CD4-positive, alpha-beta T cell treated with Interleukin-10 for 1 hour (primary cell): ENCODE measurements around the gene ACY1.
"Not testable (repeated sequence)": the region's sequence is repeated elsewhere in the genome, so short reads cannot be mapped to it uniquely, and the experiment has no call there.

Experiments used
- DNase-seq: peaks from one replicate; pipeline ENCODE4 v3.0.0-alpha.2; 2020

ACY1 gene

DNA sequence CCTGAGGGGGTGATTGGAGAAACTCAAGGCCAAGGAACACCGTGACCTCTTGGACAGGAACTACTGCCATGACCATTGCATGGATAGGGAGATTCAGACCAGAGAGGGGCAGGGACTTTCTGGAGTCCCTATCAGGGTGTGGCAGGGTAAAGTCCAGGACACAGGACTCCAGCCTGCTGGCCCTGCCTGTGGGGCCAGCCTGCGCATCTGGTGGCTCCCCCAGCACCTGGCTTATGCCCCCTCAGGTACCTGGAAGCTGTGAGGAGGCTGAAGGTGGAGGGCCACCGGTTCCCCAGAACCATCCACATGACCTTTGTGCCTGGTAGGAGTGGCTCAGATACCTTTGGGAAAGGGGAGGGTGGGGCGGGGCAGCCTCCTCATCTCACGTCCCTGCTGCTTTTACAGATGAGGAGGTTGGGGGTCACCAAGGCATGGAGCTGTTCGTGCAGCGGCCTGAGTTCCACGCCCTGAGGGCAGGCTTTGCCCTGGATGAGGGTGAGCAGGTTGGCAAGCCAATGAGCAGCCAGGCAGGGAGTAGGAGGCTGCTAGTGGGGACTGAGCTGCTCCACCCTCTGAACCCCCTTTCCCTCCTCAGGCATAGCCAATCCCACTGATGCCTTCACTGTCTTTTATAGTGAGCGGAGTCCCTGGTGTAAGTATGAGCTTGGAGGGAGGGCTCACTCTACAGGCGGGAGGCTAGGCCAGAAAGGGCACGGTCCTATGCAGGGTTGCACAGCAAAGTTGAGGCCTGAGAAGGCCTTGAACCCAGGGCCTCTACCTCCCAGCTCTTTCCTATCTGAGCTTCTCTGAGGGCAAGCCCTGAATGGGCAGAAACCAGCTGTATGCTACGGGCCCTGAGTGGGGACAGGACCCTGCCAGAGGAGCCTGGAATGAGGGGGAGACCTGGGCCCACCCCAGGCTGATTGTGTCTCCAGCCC is 2.9 kb downstream of the ACY1 start:
- DNase-seq: no peak

DNA sequence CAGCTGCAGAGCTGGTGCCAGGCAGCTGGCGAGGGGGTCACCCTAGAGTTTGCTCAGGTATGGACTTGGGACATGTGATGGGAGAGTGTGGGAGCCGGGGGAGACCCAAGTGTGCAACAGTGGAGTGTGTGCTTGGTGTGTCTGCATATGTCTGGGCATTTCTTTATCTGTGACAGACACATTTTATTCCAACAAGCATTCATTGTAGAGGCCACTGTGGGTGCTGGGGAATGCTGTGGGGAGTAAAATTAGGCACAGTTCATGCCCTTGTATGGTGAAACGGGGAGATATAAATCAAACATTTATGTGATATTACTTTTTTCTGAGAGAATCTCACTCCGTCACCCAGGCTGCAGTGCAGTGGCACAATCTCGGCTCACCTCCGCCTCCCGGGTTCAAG is 4.2 kb downstream of the ACY1 start:
- no peak for DNase-seq

DNA sequence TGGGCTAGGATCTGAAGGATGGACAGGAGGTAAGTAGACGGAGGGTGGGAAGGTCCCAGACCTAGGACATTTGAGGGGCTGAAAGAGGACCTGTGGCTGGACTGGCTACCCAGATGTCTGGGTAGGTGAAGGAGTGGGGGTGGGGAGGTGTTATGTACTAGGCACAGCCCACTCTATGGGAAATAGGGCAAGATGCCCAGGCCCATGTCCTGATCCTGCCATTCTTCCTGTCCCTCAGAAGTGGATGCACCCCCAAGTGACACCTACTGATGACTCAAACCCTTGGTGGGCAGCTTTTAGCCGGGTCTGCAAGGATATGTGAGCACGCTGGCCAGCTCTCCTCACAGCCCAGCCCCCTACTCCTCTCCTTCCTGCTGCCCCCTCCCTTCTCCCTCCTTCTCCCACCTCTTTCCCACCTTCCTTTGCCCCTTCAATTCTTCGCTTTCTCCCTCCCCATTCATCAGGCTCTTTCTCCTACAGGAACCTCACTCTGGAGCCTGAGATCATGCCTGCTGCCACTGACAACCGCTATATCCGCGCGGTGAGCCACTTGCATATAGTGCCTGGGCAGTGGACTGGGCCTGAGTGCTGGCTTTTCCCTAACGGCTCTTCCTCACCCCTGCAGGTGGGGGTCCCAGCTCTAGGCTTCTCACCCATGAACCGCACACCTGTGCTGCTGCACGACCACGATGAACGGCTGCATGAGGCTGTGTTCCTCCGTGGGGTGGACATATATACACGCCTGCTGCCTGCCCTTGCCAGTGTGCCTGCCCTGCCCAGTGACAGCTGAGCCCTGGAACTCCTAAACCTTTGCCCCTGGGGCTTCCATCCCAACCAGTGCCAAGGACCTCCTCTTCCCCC is 5.2 kb downstream of the ACY1 start:
- no peak for DNase-seq

DNA sequence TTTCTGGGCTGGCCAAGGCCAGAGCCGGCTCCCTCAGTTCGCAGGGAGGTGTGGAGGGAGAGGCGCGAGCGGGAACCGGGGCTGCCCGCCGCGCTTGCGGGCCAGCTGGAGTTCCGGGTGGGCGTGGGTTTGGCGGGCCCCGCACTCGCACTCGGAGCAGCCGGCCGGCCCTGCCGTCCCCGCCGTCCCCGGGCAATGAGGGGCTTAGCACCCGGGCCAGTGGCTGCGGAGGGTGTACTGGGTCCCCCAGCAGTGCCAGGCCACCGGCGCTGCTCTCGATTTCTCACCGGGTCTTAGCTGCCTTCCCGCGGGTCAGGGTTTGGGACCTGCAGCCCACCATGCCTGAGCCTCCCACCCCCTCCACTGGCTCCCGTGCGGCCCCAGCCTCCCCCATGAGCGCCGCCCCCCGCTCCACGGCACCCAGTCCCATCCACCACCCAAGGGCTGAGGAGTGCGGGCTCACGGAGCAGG is 7.2 kb downstream of the ACY1 start:
- not testable (repeated sequence) for DNase-seq

DNA sequence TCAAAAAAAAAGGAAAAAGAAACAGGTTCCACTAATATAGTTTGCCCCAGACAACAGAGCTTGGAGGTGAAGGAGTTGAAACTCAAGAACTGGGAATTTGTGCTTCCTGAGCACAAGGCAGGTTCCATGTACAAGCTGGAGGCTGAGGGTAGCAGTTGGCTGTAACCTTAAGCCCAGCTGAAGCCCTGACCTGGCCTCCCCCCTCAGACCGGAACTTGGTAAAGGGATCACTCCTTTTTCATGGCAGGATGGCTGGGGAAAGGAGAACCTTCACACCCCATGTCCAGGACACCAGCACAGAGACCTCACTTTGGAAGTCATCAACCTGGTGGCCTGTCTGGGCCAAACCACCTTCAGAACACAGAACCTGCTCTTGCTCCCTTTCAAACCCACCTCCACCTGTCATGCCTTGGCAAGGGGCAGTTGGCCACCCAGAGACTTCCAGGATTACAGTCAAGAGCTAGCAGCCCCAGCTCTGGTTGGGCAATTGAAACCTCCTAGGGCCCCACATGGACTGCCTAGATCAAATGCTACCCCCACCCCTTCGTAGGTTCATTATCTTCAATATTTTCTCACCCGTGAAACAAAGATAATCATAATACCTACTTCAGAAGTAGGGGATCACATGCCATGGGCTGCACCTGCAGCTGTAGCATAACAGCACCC is 8.8 kb downstream of the ACY1 start:
- no peak for DNase-seq

DNA sequence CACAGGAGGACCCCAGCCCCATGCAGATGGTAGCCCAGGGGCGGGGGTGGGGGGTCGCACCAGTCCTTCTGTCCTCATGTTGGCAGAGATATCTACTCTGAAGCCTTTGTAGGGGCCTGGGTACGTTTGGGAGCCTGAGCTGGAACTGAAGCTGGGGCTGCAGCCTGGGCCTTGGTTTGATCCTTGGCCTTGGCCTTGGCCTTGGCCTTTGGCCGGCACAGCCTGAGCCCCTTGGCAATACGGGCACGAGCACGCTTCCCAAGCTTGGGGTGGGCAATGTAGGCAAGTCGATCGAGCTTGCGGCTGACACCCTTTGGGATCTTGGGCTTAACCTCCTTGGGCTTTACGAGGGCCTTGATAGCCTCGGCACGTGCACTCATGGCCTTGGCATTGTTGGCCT is 10.3 kb downstream of the ACY1 start:
- not testable (repeated sequence) for DNase-seq

DNA sequence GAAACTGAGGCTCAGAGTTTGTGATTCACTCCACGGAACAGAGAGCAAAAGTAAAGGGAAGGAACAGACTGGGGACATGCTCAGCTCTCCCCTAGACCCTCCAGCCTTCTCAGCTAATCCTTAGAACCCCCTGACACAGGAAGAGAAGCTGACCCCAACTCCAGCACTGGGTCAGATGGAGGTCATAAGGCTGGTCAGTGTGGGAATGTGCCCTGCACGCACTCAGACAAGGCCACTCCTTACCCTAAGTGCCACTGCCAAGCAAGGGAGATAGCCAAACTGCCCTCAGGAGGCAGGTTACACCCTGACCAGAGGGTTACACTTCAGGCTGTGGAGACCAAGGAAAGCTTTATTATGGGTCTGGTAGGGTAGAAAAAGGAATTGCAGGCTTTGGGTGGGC is 11.2 kb downstream of the ACY1 start:
- no peak for DNase-seq

DNA sequence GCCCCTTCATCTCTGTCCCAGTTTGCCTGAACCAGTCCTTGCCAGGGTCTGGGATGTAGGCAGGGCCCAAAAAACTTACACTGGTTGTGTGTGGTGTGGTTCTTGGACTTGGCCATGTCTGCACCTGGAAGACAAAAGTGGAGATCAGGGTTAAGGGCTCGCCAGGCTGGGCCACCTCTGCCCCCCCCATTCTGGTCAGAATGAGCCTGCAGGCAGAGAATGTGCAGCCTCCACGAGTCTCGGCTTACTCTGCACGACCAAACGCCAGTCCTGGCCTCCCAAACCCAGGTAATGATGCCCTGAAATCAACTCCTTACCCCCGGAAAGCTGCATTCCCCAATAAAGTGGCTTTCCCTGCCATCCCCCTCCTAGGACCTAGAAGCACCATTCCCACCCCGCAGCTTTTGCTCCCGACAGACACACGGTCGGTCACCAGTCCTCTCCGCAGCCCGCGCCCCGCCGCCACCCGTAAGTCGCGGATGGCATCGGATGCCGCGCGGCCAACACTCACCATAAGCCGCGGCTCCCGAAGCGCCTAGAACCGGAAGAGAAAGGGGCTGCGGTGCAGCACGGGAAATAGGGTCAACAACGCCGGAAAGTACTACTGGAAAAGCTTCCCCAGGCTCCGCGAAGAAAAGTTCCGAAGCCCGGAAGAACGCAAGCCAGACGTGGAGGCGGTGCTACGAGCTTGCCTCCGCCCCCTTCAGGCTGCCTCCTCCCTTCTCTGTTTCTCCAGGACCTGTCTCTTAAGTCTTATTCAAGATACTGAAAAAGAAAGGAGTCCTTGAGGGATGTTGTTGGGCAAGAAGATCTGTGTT is 12.2 kb downstream of the ACY1 start, which contains the start of gene RPL29:
Gene RPL29 (minus strand): TSS at position 550 of the 818 bp plus-strand sequence. CDS start 434 bp downstream, at position 116.
- DNase-seq: peak; percentile 95

DNA sequence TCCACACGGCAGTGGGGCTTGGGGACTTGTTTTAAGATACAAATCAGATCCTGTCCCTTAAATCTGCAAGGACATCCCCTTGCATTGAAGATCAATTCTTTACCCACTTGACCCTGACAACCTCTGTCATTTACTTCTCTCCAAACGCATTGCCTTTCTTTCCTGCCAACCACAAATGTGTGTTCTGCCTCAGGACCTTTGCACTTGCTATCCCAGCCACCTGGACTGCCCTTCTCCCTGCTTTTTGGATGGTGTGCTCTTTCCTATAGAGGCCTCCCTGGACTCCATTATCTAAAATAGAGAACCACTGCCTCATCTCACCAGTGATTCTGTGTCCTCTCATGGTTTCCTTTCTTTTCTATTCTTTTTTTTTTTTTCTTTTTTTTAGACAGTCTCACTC is 13.8 kb downstream of the ACY1 start:
- no peak for DNase-seq

DNA sequence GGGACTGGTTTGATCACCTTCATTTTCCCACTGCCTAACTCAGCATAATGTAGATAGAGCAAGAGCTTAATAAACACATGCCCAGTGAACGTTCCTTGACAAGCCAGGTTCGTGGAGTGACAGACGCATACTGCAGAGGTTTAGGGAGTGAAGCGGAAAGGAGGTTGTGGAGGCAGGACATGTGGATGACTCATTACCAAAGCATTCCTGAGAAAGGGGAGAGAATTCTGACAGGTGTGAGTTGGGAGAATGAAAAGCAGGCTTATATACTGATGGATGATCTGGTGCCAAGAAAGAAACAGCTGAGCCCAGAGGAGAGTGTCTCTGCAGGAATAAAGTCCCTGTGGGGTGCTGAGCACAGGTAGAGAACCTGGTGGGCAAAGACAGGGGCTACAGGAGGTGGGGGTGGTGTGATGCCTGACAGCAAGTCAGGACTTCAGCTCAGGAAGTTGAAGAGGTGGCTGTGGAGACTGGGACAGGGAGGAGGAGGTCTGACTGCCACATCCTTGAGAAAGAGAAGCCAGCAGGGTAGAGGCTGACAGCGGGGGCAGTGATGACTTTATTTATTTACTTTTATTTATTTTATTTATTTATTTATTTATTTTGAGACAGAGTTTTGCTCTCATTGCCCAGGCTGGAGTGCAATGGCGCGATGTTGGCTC is 14.7 kb downstream of the ACY1 start:
- no peak for DNase-seq

DNA sequence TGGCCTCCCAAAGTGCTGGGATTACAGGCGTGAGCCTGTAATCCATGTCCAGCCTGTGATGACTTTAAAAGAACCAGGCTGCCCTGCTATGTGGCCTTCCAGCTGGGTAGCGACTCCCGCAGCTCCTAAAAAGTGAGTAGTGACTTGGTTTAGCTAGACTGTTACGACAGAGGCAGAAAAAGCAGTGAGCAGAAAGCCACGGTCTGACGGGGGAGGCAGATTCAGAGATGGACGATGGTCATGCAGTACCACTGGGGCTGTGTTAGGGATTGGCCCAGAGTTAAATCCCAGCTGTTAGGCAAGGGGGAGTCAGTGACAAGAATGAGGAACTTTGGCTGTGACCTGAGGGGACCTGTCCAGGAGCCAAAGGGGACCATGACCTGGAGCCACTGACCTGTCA is 15.4 kb downstream of the ACY1 start:
- DNase-seq: no peak

DNA sequence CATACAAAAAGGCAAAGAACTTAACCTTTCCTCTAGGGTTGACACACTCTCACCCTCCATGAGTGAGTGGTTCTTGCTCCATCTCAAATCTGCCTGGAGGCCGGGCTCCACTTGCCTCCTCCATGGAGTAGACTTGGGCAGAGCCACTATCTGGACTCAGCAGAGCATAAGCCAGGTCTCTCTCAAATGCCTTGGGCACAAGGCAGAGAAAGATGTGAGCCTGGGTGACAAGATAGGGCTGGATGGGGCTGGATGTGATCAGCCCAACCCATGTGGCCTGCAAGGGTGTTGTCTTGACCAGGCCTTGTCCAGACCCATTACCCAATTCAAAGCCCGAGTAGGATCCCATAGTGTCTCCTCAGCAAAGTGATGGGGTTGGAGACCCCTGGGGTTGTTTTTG is 16.5 kb downstream of the ACY1 start:
- DNase-seq: no peak

DNA sequence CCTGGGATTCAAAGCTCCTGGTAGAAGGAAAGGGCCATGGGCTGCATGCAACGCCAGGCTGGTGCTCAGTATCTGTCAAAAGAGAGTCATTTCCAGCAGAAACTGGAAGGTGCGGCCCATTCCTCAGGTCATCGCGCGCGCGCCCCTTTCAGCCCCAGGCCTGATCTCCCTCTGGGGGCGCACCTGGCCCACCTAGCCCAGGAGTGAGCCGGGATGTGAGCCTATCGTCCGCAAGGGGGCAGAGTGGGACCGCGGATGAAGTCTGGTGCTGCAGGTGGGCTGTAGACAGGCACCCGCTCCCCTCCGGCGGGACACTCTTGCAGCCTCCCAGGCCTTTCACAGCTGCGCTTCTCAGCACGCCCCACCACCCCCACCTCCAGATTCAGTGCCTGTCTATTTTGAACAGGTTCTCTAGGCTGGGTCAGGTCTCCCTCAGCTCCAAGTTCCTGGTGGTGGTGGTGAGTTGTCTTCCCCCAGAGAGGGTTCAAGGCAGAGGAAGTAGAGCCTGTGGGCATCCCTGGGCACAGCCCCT is 18.2 kb downstream of the ACY1 start:
- DNase-seq: peak; percentile 89

DNA sequence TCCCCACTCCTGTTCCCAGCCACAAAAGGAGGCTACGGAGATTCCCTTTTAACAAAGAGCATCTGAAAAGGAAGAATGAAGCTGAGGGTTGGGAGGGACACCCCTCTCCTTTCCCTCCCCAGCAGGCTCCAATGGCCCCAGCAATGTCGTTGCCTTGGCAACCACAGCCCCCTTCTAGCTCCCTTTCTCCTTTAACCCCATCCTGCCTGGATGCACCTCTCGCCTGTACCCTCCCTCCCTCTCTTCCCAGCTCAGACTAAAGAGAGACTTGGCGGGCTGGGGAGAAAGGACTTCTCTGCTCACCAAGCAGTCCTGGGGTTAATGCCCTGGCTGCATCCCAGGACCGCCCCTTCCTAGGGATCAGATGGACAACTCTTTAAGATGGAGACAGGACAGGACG is 19.4 kb downstream of the ACY1 start:
- no peak for DNase-seq

DNA sequence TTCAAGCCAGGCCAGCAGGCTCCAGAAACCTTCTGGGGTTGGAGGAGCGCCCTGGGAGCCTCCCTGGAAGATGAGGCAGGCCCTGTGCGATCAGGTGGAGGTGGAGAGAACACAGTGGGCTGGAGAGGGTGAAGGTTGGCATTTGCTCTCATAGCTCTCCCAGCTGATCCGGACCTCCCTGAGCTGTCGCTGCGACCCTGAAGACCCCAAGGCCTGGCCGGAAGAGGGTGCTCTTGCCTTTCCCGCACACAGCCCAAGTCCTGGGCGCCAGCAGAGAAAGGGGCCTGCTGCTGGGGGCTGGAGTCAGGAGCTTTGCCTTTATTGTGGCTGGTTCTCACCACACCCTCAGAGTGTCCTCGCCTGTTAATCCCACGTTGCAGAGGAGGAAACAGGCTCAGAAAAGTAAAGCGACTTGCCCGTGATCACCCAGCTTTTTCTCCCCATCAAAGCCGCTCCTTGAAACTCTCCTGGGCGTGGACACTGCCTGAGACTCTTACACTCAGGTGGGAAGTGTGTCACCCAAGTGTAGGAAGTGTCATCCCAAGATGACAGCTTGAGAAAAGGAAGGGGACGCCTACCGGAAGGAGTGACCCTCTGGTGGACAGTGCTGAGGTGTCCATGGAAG is 20.9 kb downstream of the ACY1 start:
- DNase-seq: no peak

DNA sequence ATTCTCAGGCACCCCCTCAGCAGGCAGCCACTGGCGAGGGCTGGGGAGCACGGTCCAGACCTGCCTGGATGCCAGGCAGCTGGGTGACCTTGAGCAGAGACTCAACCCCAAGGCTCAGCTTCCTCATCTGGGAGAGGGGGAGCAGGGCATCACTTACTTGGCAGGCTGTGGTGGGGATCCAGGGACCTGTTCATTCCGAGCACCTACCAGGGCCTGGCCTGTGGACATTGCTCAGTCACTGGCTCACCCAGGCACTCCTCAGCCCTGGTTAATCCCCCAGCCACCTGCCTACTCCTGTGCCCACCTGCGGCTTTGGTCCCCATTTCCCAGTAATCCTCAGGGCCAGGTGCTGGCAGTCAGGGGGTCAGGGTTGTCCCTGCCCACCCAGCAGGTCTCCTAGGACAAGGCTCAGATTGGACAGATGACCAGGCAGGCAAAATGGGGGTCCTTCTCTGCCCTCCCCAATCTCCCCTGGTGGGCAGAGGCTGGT is 21.6 kb downstream of the ACY1 start:
- no peak for DNase-seq

DNA sequence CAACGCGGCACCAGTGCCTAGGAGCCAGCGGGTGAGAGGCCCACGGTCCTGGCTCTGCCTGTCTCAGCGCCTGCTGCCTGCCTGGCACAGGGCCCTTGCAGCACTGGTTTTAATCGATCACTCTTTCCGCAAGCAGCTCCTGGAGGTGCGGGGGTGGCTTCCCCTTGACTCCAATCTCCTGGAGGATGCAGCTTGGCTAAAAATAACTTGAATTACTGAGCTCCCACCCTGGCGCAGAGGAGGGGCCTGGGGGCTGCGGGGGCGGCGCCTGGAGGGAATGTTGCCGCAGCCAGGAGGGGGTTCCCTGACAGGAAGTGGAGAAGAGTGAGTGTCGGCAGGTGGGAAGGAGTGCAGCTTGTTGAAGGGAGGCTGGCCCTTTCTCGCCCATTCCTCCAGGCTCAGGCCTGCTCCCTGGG is 22.2 kb downstream of the ACY1 start:
- no peak for DNase-seq

DNA sequence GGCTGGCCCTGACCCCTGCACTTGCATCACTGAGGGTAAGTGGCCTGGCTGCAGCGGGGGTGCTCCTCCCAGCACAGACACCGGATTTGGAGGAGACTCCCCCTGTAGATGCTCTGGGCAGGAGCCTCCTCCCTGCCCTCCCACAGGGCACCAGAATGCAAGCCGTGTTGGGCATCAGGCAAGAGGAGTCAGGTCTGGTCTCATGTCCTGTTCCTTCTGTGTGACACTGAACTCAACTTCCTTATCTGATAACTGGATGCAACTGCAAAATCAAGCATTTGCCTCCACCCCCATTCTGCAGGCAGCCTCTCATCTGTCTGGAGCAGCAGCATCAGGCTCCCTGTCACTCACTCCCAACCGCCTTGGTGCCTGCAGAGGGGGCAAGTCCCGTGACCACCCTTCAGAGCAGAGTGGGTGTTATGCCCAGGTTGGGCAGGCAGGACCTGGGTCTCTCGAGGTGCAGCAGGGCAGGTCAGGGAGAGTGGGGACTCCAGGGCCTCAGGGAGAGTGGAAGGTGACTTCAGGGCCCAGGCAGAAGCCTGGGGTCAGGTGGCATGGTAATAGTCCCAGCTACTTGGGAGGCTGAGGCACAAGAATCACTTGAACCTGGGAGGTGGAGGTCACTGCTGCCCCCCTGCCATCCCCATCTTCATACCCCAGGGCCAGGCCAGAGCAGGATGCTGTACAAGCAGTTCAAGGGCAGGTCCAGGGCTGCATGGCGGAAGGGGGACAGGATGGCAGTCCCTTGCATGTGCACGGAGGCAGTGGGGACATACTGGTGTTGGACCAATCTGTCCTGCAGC is 22.9 kb downstream of the ACY1 start:
- DNase-seq: no peak

DNA sequence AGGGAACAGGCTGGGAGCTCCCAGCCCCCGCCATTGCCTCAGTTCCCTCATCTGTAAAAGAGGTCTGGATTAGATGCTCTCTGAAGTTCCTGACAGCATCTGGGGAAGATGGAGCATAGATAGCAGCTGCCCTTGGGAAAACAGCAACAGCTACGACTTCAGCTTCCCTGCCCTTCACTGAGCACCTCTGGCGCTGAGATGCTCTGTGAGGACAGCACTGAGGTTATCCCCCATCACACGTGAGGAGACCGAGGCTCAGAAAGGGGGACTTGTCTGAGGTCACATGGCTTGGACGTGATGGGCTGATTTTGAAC is 23.4 kb downstream of the ACY1 start:
- no peak for DNase-seq

DNA sequence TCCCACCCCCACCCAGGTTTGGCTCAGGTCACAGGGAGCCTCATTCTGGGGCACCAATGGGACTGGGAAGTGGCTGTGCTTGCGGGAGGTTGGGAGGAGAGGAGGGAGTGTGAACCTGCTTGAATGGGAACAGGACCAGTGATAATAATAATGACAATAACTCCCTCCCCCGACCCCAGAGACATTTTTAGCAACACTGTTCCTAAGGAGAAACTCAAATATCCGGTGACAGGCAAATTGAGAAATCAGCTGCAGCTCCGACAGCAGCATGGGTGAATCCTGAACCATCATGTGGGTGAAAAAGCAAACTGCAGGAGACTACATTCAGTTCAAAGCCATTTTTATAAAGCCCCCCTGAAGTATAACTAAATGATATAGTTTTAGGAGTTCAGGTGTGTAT is 24.0 kb downstream of the ACY1 start:
- DNase-seq: no peak
